G401.6 (cell line): ENCODE results near the gene IQCH.
A peak's percentile ranks its signal among the peaks of the same experiment; 100 is the strongest.
"Not testable (repeated sequence)": the region's sequence is repeated elsewhere in the genome, so short reads cannot be mapped to it uniquely, and the experiment has no call there.

Experiments
- FAIRE-seq: peaks from 2 replicates; lab custom pipeline; 2012; peaks lifted over from hg19 to GRCh38; lab: Jason Lieb, UNC

Gene IQCH

GRCh38 chr15:67399925-67400324, 145.3 kb downstream of the IQCH start:
- FAIRE-seq, result no peak

DNA sequence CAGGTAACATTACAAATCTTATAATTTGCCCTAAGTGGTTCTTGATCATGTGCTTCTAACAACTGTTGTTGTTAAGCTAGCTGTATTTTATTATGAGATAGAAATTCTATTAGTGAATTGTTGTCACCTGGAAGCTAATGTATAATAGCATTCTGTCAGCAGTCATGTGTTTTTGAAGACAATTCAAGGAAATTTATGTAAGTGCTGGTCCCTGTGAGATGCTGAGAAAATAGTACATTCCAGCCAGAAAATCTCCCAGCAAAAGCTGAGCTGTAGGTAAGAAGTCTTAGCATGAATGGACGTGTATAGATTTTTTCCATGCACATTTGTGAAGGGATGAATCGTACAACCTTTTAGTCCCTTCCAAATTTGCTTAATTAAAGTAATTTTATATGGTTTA, 146.3 kb downstream of the IQCH start:
- no peak for FAIRE-seq

GRCh38 chr15:67401336-67401735, 146.8 kb downstream of the IQCH start:
- FAIRE-seq, result no peak

DNA sequence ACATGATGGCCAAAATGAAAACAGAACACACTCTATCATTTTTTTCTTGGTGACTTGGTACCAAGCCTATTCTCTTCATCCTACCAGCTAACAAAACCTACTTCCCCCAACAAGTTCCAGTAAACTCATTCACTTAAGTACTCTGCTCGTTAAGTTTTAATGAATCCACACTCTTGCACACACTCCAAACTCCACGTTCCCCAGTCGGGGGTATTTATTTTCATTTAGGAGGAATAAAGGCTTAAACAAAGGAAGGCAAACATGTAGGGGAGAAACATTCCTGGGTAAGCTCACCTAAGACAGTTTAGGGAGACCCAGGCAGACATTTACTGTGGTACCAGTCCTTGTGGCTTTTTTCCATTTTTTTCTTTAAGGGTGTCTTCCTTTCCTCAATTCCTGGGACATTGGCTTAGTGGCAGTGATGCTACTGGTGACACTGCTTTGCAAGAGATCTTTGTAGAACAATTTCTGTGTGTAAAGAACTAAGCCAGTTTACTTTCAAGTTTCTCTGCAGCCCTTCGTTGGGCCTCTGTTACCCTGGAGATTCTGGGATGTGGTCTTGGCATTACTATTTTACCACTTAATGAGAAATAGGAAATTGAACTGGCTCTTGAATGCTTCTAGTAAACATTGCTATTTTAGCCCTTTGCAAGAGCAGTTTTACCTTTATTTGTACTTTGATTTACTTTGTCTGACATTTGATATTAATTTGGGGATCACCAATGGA, 149.0 kb downstream of the IQCH start:
- peak; percentile 99 for FAIRE-seq

DNA sequence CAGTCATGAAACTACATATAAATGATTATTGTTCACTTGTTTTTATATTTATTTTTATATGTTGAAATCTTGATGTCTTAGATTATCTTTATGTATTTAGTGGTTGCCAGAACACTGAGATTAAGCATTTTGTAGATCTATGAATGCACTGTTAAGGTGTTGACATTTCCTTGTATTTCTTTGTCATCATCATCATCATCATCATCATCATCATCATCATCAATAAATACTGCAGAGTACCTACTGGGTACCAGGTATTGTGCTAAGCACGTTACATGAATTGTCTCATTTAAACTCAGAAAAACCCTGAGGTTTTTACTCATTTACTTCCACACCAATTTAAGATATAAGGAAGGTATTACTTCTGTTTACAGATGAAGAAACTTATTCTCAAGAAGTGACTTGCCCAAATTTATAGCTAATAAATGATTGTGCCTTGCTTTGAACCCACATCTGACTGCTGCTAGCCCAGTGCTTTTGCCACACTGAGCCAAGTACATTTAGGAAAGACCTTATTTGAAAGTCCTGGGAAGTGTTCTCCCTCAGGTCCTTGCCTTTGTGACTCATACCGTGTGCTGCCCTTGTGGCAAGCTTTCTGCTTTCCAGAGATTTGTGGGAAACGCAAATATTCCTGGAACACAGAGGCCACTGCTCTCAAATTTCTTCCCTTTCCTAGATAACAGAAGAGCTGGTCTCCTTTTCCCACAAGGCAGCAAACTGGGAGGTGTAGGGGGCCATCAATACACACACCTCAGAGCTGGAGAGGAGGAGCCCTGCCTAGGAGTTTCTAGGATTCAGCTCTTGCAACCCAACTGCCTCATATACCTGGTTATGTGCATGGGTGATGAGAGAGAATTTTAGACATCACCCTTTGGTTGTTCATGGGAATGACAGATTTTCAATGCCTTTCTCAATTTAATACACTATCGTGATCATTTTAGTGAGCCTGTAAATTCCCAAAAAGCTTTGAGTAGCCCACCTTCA, 150.9 kb downstream of the IQCH start:
- no peak for FAIRE-seq

DNA sequence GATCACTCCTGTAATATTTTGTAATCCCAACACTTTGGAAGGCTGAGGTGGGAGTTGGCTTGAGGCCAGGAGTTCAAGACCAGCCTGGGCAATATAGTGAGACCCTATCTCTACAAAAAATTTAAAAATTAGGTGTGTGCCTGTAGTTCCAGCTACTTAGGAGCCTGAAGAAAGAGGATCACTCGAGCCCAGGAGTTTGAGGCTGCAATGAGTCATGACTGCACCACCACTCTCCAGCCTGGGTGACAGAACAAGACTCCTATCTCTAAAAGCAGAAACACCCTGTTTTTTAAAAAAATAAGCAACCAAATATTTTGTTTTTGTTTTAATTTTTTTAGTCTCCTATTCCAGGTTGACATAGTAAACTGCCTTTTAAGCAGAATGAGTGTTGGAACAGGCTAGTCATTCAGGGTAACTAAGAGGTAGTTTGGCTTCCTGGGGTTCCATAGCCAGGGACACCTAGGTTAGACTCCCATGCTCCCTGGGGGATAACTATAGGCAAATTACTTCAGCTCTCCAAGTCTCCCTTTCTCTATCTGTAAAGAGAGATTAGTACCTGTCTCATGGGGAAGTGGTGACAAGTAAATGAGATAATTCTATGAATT, 151.8 kb downstream of the IQCH start:
- peak; percentile 95 for FAIRE-seq

DNA sequence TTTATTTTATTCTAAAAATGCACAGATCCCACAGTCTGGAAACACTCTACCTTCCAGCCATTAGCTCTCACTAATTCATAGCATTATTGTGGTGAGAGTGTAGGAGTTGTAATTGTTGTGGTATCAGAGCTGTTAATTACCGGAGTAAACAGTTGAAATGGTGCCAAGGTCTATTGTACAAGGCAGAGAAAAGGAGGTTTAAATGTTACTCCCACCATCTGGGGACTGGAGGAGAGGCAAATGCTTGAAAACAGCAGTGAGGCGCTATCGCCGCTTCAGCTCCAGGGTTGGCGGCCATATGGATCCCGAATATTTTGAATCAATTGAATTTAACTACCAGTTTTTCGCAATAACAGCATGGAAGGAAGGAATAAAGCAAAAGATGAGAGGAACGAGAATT, 153.2 kb downstream of the IQCH start:
- FAIRE-seq, result no peak

DNA sequence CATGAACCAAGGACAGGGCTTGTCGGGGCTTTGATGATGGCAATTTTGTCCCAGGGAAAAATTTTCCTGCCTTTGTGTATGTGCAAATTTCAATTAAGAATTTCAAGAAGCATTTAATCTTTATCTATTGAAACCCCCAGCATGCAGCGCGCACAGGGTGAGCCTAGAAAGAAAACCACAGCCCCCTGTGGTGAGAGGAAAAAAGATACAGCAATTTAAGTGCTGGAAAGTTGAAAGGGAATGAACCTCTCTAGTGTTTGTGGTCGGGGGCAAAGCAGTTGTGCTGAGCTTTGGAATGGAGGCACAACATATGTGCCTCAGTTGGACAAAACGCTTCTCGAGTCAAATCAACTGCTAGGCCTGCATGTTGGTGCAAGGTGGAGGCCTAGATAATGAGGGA, 154.6 kb downstream of the IQCH start:
- FAIRE-seq, result no peak

- FAIRE-seq, result no peak
Observed at GRCh38 chr15:67411486-67411885, 156.9 kb downstream of the IQCH start.

- FAIRE-seq, result peak; percentile 41
Observed at GRCh38 chr15:67413770-67414390, 159.3 kb downstream of the IQCH start.

DNA sequence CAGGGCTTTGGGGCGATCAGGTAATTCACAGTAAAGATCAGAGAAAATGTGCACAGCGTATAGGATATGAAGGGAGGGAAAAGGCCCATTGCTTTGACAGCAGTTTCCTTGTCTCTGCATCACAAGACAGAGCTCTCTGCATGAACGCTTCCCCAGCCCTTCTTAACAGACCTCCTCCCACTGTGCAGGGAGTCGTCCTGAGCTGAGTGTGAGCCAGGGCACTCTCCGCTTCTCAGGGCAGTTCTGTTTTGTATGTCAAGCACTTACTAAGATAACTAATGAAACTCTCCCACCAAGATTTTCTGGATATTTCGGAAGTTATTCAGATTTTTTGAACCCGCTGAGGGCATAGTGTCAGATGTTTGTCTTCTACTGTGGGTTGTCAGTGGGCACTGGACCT, 160.6 kb downstream of the IQCH start:
- FAIRE-seq, result peak; percentile 87

DNA sequence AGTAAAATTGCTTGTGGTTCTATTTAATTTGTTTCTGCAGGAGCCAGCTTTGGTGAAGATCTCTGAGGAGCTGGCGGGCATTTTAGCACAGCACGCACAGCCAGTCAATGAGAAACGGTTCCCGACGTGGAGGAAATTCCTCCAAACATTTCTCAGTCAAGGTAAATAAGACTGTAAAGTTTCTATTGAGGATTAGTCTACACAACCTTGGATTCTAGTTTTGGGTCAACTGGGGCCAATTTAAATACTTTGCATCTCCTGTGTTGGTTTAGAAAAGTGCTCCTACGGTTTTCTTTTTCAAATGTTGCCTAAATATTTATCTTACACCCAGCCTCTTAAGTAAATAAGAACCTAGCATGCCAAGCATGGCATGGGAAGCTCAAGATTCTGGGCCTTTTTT, 162.3 kb downstream of the IQCH start:
- FAIRE-seq, result peak; percentile 95

DNA sequence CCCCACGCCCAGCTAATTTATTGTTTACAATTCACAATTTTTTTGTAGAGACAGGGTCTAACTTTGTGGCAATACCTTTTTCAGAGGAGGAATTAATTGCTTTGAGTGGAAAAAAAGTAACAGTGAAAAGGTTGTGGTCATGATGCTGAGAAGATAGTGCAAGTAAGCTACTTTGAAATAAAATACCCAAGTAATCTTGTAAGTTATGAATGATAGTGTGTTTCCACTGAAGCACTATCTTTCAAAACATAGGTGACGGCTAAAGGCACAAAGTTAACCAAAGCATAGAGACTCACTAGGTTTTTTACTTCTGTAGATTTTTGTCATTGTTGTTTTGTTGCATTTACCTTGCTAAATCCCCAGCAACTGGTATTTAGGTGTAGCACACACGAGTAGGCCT, 165.1 kb downstream of the IQCH start:
- FAIRE-seq, result no peak

DNA sequence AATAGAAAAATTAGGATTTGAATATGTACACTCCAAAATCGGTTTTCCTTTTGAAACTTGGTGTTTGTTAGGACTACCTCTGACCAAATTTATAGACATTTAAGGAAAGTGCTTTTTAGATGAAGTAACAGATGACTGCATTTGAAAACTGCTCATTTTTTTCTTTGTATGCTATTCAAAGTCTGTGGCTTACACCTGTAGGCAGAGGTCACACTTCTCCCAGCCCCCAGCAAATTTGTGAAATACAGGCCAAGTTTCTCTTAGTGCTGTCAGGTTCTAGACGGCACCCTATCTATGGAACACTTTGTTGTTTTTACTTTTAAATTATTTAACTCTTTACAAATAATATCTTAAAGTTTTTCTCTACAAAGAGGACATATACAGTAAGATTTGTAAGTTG, 165.6 kb downstream of the IQCH start:
- peak; percentile 28 for FAIRE-seq

DNA sequence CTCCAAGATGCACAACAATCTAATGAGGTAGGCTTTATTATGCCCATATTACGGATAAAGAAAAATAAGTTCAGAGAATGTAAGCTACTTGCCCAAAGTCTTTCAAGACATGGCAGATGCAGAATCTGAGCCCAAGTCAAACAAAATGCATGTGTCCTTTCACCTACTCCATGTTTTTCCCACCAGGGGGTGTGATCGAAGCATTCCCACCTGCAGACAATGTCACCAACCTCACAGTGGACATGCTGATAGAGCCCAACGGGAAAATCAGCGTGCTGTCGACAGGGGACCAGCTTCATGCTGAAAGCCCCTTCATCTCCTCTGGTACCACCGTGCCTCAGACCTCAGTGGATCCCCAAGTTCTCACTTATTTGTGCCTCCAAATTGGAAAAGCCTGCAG, 166.5 kb downstream of the IQCH start:
- FAIRE-seq, result no peak

GRCh38 chr15:67422296-67422695, 167.7 kb downstream of the IQCH start:
- FAIRE-seq, result no peak

GRCh38 chr15:67433495-67434099, 179.0 kb downstream of the IQCH start:
- FAIRE-seq, result peak; percentile 96

GRCh38 chr15:67436351-67437250, 182.0 kb downstream of the IQCH start:
- not testable (repeated sequence) for FAIRE-seq

GRCh38 chr15:67444100-67444499, 189.5 kb downstream of the IQCH start:
- FAIRE-seq, result no peak

DNA sequence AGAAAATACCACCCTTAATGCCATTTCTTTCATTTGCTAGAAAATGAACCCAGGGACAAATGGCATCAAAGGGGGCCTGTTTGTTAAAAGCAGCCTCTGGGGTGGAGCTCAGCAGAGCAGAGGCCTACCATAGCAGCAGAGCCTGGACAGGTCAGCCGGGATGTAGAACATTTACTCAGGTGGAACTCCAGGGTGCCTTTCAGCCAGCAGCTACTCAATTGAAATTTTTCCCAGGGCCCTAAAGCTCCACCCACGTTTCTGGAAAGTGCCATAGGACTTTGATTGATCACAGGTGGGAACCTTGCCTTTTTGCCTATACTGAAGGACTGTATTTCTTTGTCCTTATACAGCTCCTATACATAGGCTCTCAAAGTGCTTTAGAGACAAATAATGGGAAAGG, 191.9 kb downstream of the IQCH start:
- no peak for FAIRE-seq

DNA sequence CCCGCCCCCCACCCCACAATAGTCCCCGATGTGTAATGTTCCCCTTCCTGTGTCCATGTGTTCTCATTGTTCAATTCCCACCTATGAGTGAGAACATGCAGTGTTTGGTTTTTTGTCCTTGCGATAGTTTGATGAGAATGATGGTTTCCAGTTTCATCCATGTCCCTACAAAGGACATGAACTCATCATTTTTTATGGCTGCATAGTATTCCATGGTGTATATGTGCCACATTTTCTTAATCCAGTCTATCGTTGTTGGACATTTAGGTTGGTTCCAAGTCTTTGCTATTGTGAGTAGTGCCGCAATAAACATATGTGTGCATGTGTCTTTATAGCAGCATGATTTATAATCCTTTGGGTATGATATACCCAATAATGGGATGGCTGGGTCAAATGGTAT, 193.8 kb downstream of the IQCH start:
- not testable (repeated sequence) for FAIRE-seq
